Suppressor macrophage treated with lipopolysaccharide for 4 hours (primary cell): ENCODE results near the gene AKR1C3.

Experiments used
- DNase-seq: peaks from one replicate; pipeline ENCODE4 v3.0.0-alpha.2; 2020

The AKR1C3 gene

DNA sequence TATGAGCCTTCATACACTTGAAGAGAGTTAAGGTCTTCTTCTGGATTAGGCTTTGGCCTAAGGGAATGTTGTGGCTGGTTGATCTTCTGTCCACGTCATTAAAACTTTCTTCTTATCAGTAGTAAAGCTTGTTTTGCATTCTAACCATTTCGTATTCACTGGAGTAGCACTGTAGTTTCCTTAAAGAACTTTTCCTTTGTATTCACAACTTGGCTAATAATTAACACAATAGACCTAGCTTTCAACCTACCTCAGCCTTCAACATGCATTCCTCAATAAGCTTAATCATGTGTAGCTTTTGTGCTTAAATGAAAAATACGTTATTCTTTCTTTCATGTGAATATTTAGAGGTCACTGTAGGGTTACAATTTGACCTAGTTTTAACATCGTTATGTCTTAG, 48.0 kb downstream of the AKR1C3 start:
- no peak for DNase-seq

DNA sequence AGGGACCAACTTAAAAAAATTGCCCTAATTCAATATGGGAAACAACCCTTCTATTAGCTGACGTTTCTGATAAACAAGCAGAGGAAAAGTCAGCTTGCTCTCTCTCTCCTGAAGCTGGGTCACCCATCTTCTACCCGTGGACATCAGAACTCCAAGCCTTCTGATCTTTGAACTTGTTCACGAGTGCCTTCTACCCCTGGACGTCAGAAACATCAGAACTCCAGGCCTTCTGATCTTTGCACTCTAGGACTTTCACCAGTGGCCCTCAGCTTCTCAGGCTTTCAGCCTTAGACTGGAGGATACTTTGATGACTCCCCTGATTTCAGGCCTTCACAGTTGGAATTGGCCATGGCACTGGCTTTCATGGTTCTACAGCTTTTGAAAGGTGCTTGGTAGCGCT, 48.9 kb downstream of the AKR1C3 start:
- no peak for DNase-seq

DNA sequence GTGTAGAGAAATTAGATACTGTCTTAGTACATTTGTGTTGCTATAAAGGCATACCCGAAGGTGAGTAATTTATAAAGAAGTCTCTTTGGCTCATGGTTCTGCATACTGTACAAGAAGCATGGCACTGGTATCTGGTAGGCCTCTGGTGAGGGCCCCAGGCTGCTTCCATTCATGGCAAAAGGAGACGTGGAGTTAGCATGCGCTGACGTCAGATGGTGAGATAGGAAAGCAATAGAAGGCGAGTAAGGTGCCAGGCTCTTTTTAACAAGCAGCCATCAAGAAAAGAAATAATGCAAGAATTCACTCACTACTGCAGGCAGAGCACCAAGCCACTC, 52.7 kb downstream of the AKR1C3 start:
- no peak for DNase-seq

DNA sequence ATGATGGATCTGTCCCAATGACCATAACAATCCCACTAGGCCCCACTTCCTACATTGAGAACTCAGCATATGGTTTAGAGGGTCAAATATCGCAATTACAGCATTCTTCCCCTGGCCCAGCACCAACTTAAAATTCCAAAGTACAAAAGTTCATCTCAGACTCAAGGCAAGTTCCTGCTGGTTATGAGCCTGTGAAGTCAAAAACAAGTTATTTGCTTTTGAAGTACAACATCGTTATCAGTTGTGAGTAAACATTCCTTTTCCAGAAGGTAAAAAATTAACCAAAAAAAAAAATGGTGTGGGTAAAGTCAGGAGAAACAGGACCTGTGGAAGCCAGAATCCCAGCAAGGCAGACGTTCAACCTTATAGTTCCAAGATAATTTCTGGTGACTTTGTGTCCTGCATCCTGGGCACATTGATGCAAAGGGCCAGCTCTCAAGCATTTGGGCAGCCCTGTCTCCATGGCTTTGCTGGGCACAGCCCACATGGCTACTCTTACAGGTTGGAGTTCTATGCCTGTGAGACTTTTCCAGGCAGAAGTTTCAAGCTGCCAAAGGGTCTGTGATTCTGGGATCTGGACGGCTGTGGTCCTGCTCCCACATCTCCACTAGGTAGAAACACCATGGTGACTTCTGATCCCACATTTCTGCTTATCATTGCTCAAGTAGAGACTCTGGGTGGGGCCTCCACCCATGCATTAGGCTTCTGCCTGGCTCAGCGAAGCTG, 53.2 kb downstream of the AKR1C3 start:
- no peak for DNase-seq

- no peak for DNase-seq
These were observed 53.9 kb downstream of the AKR1C3 start for GRCh38 chr10:5147981-5148677.

DNA sequence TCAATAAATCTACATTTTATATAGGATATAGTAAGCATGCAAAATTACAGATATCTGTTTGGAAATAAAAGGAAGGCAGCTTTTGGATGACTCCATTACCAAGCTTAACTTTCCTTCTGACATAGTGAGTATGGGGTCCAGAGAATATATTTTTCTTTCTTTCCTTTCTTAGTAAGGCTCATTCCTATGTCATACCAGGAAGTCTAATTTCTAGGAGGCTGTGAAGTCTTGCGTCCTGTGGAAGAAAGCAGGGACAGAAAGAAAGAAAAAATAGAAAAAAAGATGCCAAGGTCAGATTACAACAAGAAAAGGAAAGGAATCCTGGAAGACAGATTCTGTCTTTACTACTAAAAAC, 54.4 kb downstream of the AKR1C3 start:
- no peak for DNase-seq

- no peak for DNase-seq
These were observed 56.9 kb downstream of the AKR1C3 start for GRCh38 chr10:5151076-5151475.

DNA sequence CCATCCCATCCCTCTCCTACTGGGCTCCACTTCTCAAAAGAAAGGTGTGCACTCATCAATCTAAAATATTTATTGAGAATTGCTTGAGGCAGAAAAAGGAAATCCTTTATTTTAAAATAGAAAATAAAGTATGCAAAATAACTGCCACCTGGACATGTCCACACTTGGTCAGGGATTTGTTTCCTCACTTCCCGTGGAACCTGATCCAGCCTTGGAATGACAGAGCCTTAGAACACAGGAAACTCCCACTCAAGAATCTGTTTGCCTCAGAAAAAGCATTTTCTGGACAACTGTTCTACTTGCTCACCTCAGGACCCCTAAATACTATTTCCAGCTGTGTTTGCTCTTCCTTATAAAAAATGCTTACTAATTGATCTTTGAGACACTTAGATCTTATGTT, 61.7 kb downstream of the AKR1C3 start:
- no peak for DNase-seq
